G401.6 (cell line): ENCODE measurements around the gene LMF2.

ENCODE experiments used
- FAIRE-seq: peaks from 2 replicates; lab custom pipeline; 2012; peaks lifted over from hg19 to GRCh38; lab: Jason Lieb, UNC

The LMF2 gene

GRCh38 chr22:50482107-50483074 lies 25.1 kb downstream of the LMF2 start:
- no peak for FAIRE-seq

DNA sequence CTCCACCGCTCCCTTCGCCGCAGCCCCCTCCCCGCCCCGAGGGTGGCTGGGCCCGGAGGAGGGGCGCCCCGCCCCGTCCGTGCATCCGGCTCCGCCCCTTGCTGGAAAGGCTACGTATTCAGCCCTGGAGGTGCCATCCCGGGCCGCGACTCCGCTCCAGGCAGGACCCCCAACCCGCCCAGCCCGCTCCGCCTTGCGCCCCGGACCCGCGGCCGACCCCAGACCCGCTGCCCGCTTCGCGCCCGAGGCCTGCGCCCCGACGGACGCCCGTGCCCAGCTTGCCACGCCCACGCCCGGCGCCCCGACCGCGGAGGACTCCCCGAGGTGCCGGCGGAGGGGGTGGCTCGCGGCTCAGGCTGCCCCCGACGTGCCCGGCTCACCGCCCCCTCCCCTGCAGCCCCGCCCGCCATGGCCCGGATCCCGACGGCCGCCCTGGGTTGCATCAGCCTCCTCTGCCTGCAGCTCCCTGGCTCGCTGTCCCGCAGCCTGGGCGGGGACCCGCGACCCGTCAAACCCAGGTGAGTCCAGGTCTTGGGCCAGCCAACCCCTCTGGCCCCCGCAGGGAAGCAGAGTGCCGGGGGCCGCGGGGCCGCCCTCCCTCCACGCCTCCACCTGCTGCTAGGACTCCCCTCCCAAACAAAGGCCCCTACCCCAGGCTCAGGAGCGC lies 25.9 kb downstream of the LMF2 start, which contains the start of gene ADM2:
Gene ADM2, plus strand, starts transcription at position 104 of the 667 bp plus-strand sequence. Its CDS starts 305 bp downstream, at position 409.
- no peak for FAIRE-seq

- FAIRE-seq: no peak
These were observed 26.5 kb downstream of the LMF2 start for GRCh38 chr22:50481045-50481439.

DNA sequence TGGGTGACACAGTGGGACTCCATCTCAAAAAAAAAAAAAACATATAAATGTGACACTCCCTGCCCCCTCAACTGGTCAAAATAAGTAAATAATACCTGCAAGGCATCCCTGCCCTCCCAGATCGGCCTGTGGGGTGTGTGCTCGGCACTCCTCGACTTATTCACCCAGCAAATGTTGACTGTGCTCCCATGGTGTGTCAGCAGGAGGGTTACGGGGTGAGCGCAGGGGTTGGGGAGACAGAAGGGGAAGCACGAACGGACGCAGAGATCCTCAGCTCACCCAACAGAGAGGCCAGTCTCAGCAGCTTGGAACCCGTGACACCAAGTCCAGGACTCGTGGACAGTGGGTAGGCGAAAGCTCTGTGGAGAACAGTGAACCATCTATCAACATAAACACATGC lies 27.8 kb downstream of the LMF2 start:
- no peak for FAIRE-seq

DNA sequence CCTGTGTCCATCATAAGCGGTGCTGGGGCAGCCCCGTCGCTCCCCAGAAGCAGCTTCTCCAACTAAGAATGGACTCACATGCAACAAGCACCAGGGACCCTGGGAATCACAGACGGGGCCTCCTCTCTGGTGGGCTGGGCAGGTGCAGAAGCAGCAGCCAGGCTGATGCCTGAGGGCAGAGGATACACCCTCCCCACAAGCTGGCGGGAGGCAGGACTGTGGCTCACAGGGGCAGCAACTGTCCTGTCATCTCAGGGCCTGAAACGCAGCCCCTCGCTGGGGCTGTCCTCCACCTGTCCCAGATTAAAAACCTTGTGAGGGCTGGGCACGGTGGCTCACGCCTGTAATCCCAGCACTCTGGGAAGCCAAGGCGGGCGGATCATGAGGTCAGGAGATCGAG lies 29.6 kb downstream of the LMF2 start:
- FAIRE-seq: no peak

- FAIRE-seq: no peak
These were observed 30.6 kb downstream of the LMF2 start for GRCh38 chr22:50476868-50477267.

GRCh38 chr22:50475652-50476002 lies 31.9 kb downstream of the LMF2 start:
- FAIRE-seq: no peak

- no peak for FAIRE-seq
These were observed 32.5 kb downstream of the LMF2 start, which contains the start of gene SBF1 for GRCh38 chr22:50474710-50475651. SBF1 (minus strand) TSS chr22:50475035; CDS start chr22:50474840, 195 bp downstream.

DNA sequence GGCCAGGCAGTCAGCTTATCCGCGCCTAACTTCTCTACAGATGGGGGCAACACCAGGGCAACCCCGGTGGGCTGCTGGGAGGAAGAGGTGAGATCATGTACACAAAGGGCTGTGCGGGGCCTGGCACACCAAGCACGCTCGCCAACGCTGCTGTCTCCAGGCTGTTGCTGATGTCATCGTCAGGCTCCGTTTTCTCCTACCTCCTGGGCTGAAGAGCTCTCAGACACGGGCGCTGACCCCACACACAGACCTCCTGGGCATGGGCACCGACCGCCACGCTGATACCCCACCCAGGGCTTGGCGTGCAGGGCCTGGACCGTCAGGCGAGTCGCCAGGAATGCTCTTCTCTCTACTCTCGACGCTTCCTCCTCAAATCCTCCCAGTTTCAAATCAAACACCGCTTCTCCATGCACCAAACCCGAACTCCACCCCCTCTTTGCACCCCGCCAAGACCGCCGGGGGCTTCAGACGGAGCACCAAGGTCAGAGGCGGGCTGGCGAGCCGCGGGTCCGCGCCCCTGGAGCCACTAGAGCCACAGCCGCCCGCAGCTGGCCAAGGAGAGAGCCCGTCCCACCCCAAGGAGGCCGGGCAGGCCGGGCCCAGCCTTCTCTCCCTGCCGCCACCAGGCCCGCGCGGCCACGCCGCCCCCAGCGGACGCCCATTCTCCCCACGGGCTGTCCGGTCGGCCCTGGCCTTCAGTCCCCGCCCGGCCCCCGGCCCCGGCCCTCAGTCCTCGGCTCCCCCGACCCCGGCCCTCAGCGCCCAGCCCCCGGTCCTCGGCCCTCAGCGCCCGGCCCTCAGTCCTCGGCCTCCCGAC lies 33.4 kb downstream of the LMF2 start:
- FAIRE-seq: no peak

GRCh38 chr22:50473088-50473487 lies 34.4 kb downstream of the LMF2 start:
- no peak for FAIRE-seq

GRCh38 chr22:50471962-50472361 lies 35.5 kb downstream of the LMF2 start:
- no peak for FAIRE-seq

DNA sequence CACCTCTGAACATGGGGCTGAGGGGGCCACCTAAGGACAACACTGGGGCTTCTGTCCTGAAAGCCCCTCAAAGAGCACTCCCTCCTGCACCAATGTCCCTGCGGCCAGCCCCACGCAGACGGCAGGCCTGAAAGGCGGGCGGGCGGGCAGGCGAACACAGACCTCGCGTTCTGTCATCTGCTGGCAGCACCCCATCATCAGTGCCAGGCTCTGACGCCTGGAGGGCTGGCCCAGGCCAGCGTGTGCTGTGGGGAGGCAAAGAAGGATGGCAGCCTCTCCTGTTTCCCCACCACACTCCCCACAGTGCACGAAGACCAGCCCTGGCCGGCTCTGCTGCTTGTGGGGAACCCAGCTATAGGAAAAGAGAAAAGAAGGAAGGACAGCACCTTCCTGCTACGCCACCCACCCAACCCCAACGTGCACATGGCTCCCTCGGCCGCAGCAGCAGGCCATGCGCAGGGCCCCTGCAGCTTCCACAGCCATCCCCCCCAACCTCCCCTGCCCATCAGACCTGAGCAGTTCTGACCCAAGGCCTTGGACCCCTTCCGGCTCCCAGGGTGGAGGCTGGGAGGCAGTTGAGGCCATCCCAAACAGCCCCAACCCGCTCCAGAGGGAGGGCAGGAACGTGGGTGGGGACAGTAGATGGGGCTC lies 36.2 kb downstream of the LMF2 start:
- no peak for FAIRE-seq

DNA sequence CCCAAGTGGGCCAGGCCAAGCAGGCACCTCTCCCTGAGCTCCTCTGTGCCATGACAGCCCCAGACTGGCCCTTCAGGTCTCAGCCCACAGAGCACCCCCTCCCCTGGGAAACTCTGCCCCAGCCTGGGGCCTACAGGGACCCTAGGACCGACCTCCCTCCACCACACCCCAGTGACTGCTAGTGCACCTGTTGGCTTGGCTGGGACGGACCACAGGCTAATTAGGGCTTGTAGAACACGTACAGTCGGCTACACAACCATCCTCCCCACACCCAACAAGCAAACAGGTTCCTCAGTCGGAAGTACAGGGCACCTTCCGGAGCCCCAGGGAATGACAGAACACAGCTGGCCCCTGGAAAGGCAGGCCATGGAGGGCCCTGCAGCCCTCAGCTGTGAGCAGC lies 37.0 kb downstream of the LMF2 start:
- no peak for FAIRE-seq

DNA sequence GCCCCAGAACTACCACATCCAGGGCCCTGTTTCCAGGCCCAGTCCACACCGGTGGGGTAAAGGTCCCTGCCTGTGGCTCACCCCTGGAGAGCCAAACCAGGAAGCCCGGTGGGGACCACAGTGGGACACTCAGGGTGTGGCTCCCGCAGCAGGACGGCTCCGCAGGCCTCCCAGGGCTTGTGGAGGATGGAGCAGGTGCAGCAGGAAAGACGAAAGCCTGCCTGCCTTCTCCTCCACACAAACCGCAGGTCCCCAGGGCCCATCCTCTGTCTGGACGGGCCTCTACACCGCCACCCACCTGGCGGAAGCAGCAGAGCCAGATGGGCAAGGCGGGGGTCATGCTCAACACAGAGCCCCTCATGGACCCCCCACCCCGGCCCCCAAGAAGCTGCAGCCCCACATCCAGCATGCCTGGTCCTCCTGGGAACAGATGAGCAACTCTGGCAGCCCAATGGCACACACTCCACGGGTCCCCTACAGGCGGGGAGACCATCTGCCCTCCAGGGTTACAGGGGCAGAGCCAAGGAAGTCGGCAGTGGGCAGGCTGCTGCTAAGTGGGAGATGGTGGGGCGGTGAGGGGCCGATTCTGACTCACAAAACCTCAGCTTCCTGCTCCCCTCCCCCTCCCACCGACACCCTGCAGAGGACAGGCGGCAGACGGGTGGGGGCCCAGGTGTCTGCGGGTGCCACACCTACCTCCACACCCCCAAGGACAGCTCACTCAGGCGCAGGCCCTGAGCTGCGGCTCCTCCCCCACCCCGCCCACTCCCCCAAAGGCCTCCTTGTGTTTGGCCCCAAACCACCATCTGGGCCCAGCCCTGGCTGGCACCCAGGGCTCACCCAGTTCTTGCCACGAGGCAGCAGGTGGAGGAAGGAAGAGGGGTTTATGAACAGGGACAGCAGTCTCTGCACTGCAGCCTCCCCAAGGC lies 37.9 kb downstream of the LMF2 start:
- FAIRE-seq: no peak

- FAIRE-seq: no peak
These were observed 38.9 kb downstream of the LMF2 start for GRCh38 chr22:50468626-50469025.

DNA sequence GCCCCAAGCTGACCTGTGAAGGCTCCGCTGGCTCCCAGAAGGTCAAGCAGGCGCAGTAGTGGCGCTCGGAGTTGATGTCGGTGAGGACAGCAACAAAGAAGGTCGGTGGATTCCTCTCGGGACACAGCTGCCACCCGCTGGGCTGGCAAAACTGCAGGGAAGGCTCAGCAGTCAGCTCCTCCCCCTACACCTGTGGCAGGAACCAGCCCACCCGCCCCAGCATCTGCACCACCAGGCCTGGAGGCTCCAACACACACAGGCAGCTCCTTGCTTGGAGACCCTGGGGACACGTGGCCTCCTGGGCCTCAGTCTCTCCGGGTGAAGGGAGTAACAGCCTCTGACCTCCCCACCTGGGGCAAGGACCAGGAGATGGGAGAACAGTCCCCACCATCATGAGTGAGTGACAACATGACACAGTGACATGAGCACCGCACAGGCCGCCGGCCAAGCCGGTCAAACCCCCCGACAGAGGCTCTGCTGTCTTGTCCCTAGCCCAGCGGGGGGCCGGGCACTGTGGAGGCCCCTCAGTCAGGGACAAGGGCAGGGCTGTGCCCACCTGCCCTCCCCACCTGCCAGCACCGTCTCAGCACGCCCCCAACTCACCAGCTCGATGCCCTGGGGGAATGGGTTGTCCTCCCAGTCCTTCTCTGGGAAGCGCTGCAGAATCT lies 39.6 kb downstream of the LMF2 start:
- no peak for FAIRE-seq

- no peak for FAIRE-seq
These were observed 40.2 kb downstream of the LMF2 start for GRCh38 chr22:50467341-50467740.

DNA sequence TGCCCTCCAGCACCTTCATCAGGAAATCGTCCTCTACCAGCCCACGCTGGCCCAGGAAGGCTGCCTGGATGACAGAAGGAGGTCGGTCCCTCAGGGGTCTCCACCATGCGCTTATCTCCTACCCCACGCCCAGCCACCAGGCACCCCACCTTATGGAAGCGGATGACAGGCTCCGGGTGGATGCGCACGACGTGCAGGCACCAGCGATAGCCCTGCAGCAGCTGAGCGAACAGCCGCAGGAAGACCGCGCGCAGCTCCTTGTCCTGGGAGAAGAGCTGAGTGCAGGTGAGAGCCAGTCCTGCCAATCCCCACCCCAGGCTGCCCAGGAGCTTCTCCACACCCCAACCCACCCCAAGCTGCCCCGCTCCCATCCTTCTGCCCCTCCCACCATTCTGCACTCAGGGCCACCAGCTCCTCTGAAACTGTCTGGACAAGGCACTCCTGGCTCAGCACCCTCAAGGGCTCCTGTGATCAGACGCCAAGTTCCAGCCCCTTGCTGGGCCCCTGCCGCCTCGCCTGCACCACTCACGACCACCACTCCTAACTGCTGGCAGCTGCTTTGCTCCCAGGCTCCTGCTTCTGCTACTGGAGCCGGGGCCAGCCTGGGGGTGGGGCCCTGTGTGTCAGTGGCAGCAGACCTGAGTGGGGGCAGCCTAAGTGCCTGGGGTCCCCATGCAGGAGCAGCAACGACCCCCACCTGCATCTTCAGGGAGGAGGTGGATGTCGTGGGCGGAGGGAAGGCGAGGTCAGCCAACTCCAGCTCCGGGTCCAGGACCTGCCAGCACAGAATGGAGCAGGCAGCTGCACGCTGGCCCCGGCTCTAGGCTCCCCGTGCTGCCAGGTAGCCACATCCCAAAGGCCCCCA lies 42.2 kb downstream of the LMF2 start:
- FAIRE-seq: no peak
